SK-N-MC (cell line): ENCODE measurements around the gene CMSS1.

ENCODE experiments used
- EZH2 ChIP-seq: fragments of 200-600 bp; sonication (generic); IDR thresholded peaks from one replicate; pipeline ENCODE4 v1.6.1; 2017; ENCODE audit warnings: antibody characterized with exemption
- FOXP2 ChIP-seq: optimal IDR thresholded peaks from 2 replicates; pipeline ENCODE3; 2011; ENCODE audit warnings: mild to moderate bottlenecking, moderate library complexity; ENCODE audit not compliant: insufficient read depth; ENCODE audit errors: extremely low read length, control extremely low read depth
- POLR2AphosphoS5 ChIP-seq: IDR thresholded peaks from 2 replicates; pipeline ENCODE4 v1.6.1; 2012; ENCODE audit warnings: mild to moderate bottlenecking, low read depth, low read length, borderline replicate concordance

- TF ChIP-seq EZH2 (no peak), FOXP2 (no peak), POLR2AphosphoS5 (no peak)
Measured at GRCh38 chr3:99915906-99916432, 98.3 kb downstream of the CMSS1 start.
